NCI-H226 (cell line): ENCODE data around the gene SFXN1.

Source experiments
- DNase-seq: peaks from one replicate; pipeline ENCODE4 v3.0.0-alpha.2; 2015

The SFXN1 gene

GRCh38 chr5:175542232-175542965 lies 64.0 kb downstream of the SFXN1 start:
- no peak for DNase-seq

- DNase-seq = no peak
These were observed 64.5 kb downstream of the SFXN1 start for GRCh38 chr5:175542966-175543235.

GRCh38 chr5:175544108-175544511 lies 65.8 kb downstream of the SFXN1 start:
- no peak for DNase-seq

- no peak for DNase-seq
These were observed 66.2 kb downstream of the SFXN1 start for GRCh38 chr5:175544586-175544985.

GRCh38 chr5:175547842-175548241 lies 69.5 kb downstream of the SFXN1 start:
- no peak for DNase-seq

GRCh38 chr5:175548626-175549311 lies 70.4 kb downstream of the SFXN1 start:
- DNase-seq = no peak

GRCh38 chr5:175550055-175550805 lies 71.9 kb downstream of the SFXN1 start:
- DNase-seq = no peak

- DNase-seq = no peak
These were observed 72.9 kb downstream of the SFXN1 start for GRCh38 chr5:175551266-175551665.

GRCh38 chr5:175554296-175554695 lies 75.9 kb downstream of the SFXN1 start:
- DNase-seq = no peak

- DNase-seq = no peak
These were observed 76.9 kb downstream of the SFXN1 start for GRCh38 chr5:175555168-175555785.

GRCh38 chr5:175556794-175557193 lies 78.4 kb downstream of the SFXN1 start:
- DNase-seq = no peak

GRCh38 chr5:175557778-175558177 lies 79.4 kb downstream of the SFXN1 start:
- DNase-seq = no peak

- no peak for DNase-seq
These were observed 80.6 kb downstream of the SFXN1 start for GRCh38 chr5:175558801-175559480.

GRCh38 chr5:175560011-175560410 lies 81.7 kb downstream of the SFXN1 start:
- DNase-seq = no peak

- no peak for DNase-seq
These were observed 82.7 kb downstream of the SFXN1 start for GRCh38 chr5:175561085-175561484.

GRCh38 chr5:175564716-175565115 lies 86.4 kb downstream of the SFXN1 start:
- DNase-seq = no peak

- DNase-seq = no peak
These were observed 88.3 kb downstream of the SFXN1 start for GRCh38 chr5:175566697-175567096.

GRCh38 chr5:175567954-175568353 lies 89.6 kb downstream of the SFXN1 start:
- DNase-seq = no peak

- DNase-seq = no peak
These were observed 91.3 kb downstream of the SFXN1 start for GRCh38 chr5:175569701-175570100.

- peak; percentile 18 for DNase-seq
These were observed 94.5 kb downstream of the SFXN1 start for GRCh38 chr5:175572886-175573285.

- DNase-seq = no peak
These were observed 95.3 kb downstream of the SFXN1 start for GRCh38 chr5:175573493-175574269.

- DNase-seq = no peak
These were observed 96.9 kb downstream of the SFXN1 start for GRCh38 chr5:175575301-175575700.
